Umbilical cord (tissue), 2 donors: ENCODE data around the gene RRP1B. TPM values are rescaled to one million over a fixed set of nuclear protein-coding genes. Genes with fewer than 3 reads are reported as not detected.
"Not testable (repeated sequence)": the region's sequence is repeated elsewhere in the genome, so short reads cannot be mapped to it uniquely, and the experiment has no call there.

Experiments used
- DNase-seq: peaks from one replicate; pipeline ENCODE4 v3.0.0-alpha.2; 2015; ENCODE audit warnings: low spot score
- total RNA-seq: library from RNA; depleted of rRNA; stranded (reverse); fragments of >200 nt; gene quantifications from one replicate; pipeline ENCODE4 v1.2.3, GENCODE V29; 2014; ENCODE audit warnings: low replicate concordance; ENCODE audit not compliant: insufficient read depth

Gene RRP1B
- total RNA-seq, 1 donor from 2014 or later, result 16.1 TPM

DNA sequence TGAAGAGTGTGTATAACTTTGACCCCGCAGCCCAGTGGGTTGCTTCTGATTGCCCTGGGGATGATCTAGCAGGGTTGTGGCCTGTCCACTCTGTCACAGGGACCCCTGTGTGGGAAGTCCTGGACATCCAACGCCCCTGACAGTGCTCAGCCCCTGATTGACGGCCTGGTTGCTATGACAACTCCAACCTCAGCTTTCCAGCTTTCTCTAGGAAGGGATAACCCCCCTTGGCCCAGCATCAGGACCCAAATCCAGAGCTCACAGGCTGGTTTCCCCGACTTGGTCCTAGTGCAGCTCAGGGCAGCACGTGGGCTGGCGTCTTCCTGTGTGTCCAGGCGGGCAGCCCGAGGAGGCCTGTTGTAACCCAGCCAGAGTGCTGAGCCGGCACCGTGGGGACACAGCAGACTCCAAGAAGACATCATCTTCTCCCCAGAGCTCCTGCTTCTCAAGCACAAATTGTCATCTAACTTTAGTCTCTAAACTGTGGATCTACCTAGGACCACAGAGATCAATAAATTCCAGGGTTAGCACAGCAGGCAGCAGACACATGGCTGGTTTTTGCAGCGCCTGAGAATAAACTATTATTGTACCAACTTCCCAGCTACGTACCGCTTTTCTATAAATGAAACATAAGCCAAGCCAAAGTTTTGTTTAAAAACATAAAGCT lies 40.7 kb downstream of the RRP1B start:
- DNase-seq, result no peak

DNA sequence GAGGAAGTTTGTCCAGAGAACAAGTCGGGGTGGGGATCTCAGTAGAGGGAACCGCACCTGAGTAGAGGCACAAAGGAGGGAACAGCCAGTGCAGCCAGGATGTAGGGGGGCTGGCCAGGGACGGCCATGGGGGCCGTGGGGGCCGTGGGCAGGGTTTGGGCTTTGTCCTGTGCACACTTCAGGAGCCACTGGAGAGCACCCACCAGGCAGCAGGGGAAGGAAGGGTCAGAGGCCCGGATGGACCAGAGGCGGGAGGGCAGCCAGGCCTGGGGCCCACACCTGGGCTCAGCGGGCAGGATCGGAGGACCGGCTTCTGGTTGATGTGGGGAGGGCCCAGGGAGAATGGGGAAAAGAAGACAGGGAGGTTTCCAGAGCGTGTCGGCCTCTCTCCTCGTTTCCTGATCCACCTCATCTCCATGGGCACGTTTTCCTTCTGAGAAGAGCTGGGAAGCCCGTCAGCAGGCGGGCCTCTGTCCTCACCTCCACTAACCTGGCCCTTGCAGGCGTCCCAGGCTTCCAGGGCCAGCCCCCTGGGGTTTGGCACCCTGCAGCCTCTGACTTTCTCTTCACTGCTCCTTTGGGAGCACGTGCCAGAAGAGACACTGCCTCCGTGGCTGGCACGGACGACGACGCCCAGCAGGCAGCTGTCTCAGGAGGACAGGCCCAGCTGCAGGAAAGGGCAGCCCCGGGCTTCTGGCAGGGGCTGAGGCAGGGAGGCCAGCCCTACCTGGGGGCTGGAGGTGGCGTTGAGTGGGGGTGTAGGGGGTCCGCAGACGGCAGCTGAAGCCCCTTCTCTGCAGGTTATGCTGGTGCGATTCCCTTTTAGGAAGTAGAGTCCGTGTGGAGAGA lies 42.8 kb downstream of the RRP1B start:
- no peak for DNase-seq

GRCh38 chr21:43702785-43703034 lies 43.4 kb downstream of the RRP1B start:
- DNase-seq, result no peak

GRCh38 chr21:43703035-43703880 lies 43.9 kb downstream of the RRP1B start:
- peak; percentile 38 for DNase-seq

DNA sequence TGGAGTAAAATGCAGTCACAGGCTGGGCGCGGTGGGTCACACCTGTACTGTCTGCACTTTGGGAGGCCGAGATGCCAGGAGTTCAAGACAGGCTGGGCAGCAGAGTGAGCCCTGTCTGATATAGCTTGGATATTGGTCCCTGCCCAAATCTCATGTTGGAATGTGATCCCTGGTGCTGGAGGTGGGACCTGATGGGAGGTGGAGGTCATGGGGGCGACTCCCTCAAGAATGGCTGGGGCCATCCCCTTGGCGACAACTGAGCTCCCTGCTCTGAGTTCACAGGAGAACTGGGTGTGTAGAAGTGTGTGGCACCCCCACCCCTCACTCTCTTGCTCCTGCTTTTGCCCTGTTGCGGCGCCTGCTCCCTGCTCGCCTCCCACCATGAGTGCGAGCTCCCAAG lies 48.1 kb downstream of the RRP1B start:
- no peak for DNase-seq

DNA sequence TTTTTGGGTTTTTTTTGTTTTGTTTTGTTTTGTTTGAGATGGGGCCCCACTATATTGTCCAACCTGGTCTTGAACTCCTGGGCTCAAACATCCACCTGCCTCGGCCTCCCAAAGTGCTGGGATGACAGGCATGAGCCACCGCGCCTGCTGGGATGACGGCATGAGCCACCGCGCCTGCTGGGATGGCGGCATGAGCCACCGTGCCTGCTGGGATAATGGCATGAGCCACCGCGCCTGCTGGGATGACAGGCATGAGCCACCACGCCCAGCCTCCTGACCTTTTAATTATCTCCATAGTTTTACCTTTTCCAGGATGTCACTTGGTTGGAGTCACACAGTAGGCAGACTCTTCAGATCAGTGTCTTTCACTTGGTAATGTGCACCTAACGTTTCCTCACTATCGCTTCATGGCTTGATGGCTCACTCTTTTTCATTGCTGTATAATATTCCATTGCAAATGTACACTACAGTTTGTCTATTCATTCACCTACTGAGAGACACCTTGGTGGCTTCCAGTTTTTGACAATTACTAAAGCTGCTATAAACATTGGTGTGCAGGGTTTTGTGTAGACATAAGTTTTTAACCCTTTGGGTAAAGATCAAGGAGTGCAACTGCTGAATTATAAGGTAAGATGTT lies 49.5 kb downstream of the RRP1B start:
- DNase-seq, result no peak

- peak; percentile 66 for DNase-seq
These were observed 53.0 kb downstream of the RRP1B start for GRCh38 chr21:43712268-43712942.

- DNase-seq, result not testable (repeated sequence)
These were observed 53.8 kb downstream of the RRP1B start for GRCh38 chr21:43713123-43713522.

DNA sequence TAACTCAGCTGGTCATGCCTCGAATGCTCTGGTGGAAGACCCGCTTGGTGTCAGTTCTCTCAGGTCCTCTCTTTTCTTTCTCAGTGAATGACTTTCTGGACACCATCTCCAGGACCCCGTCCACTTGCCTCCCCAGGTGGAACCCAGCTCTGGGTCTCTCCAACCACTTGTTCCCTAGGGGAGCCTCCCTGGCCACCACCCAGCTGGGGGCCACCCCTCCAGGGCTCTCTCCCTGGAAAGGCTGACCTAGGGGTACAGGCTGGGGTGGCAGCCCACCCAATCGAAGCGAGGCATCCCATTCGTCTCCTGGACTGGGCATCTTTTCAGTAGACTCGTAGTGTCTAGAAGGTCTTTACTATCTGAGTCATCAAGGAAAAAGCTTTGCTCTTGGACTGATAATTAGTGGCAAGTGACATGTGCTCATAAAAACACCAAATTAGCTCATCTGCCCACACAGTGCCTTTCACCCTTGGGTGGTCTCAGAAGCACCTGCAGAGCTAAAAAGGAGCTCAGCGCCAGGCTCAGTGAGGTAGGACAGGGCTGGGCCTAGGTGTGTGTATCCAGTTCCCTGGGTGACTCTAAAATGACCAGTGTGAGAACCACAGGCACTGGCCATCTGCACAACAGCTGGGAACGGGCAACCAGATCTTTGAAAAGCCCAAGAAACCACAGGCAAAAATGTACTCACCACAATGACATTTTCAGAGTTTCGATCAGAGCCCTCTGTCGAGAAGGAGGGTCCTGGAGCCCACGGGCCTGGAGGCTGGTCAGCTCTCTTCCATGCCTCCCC lies 57.2 kb downstream of the RRP1B start:
- no peak for DNase-seq

DNA sequence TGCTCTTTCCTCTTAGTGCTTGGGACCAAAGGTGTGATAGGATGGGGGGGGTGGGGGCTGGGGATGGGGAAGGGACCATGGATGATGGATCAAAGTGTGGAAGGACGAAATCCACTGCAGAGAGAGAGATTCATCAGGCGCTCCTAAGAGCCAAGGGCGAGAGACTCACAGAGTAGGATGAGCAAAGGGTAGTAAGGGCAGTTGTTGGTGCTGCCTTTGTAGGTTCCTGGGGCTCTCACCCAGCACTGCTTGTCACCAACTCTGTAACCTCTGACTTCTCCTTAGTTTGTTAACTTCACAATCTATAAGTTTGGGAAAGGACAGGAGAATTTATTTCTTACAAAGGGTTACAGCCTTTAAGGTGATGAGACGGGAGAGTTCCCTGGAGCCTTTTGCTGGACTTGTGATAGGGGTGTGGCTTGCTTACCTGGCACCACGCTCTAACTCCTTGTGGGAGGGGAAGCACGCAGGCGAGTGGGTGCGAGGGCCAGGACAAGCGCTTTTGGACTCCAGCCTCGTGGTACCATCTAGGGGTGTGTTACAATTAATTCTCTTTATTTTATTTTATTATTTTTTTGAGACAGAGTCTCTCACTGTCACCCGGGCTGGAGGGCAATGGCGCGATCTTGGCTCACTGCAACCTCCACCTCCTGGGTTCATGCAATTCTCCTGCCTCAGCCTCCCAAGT lies 58.0 kb downstream of the RRP1B start:
- DNase-seq, result no peak

- no peak for DNase-seq
These were observed 58.9 kb downstream of the RRP1B start for GRCh38 chr21:43717967-43718871.

DNA sequence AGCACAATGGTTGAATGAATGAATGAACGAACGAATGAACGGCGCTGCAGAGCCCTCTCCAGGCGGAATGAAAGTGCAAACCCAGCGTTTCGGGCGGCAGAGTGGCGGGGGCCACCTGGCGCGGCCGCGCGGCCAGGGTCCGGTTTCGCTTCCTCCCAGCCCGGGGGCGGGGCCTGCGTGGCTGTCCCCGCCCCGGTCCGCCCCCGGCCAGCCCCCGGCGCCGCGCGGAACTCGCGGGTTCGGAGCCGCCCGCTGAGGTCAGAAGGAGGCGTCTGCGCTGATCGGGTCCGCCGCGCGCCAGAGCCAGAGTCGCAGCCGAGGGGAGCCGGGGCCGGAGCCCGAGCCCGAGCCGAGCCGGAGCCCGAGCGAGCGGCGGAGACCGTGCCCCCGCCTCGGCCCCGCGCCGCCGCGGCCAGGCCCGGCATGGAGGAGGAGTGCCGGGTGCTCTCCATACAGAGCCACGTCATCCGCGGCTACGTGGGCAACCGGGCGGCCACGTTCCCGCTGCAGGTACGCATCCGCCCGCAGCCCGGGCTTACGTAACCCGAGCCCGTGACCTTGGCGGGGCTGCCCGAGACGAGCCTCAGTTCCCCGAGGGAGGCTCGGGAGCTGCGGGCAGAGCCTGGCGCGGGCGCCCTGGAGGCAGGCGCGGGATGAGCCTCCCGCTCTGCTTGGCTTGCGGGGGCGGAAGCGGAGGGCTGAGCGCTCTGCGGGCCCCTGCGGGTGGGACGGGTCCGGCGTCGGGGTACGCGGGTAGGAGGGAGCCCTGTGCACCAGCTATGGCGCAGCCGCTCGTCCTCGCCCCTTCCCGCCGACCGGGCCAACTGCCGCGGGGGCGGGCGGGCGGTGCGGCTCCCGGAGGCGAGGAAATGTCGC lies 59.8 kb downstream of the RRP1B start, which contains the start of gene PDXK:
Gene PDXK (plus strand): TSS at position 258 of the 876 bp plus-strand sequence. CDS start 166 bp downstream, at position 424.
- DNase-seq, result peak; percentile 91

DNA sequence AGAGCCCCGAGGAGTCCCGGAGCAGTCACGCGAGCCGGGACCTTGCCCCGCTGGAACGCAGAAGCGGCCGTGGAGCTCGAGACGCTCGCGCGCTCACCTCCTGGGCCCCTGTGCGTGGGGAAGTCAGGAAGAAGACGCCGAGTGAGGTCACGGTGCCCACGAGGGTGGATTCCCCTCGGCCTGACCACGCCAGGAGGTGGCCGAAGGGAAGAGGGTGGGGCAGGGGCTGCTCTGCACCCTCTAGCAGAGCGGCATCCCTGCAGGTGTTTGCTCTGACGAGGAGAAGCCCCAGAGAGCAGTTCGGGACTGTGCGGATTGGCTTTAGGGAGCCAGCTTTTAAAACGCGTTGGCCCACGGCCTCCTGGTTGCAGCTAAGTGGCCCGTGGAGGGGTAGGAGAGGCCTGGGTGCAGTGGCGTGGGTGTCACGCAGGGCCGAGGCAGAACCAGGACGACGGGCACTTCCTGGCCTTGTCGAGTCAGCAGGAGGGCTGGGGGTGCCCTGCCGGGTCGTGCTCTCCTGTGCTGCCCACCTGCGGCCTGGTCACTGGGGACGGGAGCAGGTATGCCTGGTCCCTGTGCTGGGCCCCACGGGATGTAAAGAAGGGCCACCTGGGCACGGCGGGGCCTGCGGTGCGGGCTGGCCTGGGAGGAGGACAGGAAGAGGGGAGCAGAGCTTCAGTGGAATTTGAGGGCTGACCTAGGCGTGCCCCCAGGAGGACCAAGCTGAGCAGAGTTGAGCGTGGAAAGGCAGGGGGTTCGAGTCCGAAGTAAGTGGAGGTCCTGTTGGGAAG lies 60.6 kb downstream of the RRP1B start:
- no peak for DNase-seq

DNA sequence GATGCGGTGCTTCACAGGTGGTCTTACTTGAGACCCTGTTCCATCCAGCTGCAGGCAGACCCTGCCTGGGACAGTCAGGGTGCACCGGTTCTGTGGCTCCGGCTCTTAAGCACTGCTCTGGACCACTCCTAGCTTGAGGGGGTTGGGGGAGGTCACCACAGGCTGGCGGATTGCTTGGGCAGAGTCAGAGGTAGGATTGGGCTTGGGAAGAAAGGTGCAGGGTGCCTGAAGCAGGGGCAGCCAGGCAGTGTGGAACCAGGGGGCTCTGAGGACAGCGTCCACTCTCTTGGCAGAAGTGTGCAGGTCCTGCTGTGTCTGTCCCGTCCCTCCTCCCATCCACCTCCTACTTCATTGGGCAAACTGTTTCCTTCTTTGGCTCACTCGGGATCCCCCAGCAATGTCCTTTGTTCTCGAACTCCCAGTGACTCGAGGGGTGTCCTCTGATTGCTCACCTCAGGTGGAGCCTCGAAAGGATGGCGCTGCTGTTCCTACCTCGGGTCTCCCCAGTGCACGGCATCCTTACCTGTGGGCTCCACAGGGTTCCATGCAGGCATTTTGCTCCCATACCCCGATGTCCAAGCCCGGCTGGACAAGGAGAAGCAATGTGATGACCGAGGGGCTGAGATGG lies 61.3 kb downstream of the RRP1B start:
- no peak for DNase-seq

GRCh38 chr21:43721206-43721605 lies 61.8 kb downstream of the RRP1B start:
- DNase-seq, result no peak

DNA sequence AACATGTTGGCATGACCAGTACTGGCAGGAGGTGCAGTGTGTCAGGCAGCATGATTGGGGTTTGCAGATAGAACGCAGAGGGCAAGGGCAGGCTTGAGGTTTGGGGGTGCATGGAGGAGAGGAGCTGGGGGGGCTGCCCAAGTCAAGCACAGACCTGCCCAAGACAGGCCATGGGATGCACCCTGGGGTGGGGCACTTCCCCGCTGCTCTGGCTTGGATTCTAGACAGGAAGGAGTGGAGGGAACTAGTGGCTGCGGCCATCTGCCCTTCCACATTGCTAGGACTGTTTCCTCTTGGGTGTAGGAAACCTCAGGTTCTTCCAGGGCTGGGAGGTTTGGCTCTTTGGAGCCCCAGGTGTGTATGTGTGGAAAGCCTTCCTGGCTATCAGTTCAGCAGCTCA lies 62.6 kb downstream of the RRP1B start:
- no peak for DNase-seq
